HepG2 (cell line): ENCODE data around the gene CYSRT1. TPM values are rescaled to one million over a fixed set of nuclear protein-coding genes. Genes with fewer than 3 reads are reported as not detected.

Experiments used
- AKNA ChIP-seq: sonication (generic); formaldehyde crosslinking; IDR thresholded peaks from 2 replicates; pipeline ENCODE4 v1.4.0; 2020; ENCODE audit warnings: missing genetic modification reagents, borderline replicate concordance
- DBP ChIP-seq: sonication (generic); formaldehyde crosslinking; IDR thresholded peaks from 2 replicates; pipeline ENCODE4 v1.4.0; 2020; ENCODE audit warnings: missing genetic modification reagents; ENCODE audit errors: not compliant biosample characterization
- IKZF1 ChIP-seq: fragments of 450-650 bp; IDR thresholded peaks from 2 replicates; pipeline ENCODE4 v1.7.1; 2016
- KLF11 ChIP-seq: IDR thresholded peaks from 2 replicates; pipeline ENCODE4 v1.6.1; 2016; ENCODE audit warnings: missing compliant biosample characterization
- KMT2B ChIP-seq: IDR thresholded peaks from 2 replicates; pipeline ENCODE4 v1.6.1; 2016; ENCODE audit warnings: missing genetic modification reagents, missing compliant biosample characterization
- MATR3 ChIP-seq: sonication (generic); formaldehyde crosslinking; IDR thresholded peaks from 2 replicates; pipeline ENCODE4 v1.4.0; 2020; ENCODE audit warnings: missing genetic modification reagents
- POGK ChIP-seq: sonication (generic); formaldehyde crosslinking; conservative IDR thresholded peaks from 2 replicates; pipeline ENCODE4 v1.8.0; 2022; ENCODE audit warnings: mild to moderate bottlenecking, moderate library complexity, missing genetic modification reagents
- PTBP1 ChIP-seq: fragments of 200-400 bp; formaldehyde crosslinking; IDR thresholded peaks from 2 replicates; pipeline ENCODE4 v1.6.1; 2018; ENCODE audit warnings: low read length, low read depth; ENCODE audit not compliant: poor library complexity, severe bottlenecking
- YEATS2 ChIP-seq: sonication (generic); formaldehyde crosslinking; IDR thresholded peaks from 2 replicates; pipeline ENCODE4 v1.4.0; 2020; ENCODE audit warnings: missing genetic modification reagents, borderline replicate concordance
- ZBTB40 ChIP-seq, 2 experiments: fragments of 450-650 bp in 1 of 2; sonication (generic) in 1 of 2; formaldehyde crosslinking in 1 of 2; IDR thresholded peaks; 2 replicates each; pipeline versions ENCODE4 v1.6.1 to v1.8.0; 2016 to 2022; ENCODE audit warnings: antibody characterized with exemption in 1 of 2, mild to moderate bottlenecking in 1 of 2, missing genetic modification reagents in 1 of 2
- ZNF883 ChIP-seq: sonication (generic); formaldehyde crosslinking; IDR thresholded peaks from 2 replicates; pipeline ENCODE4 v1.5.1; 2020; ENCODE audit warnings: mild to moderate bottlenecking, missing genetic modification reagents; ENCODE audit errors: not compliant biosample characterization
- polyA plus RNA-seq, 8 experiments: library from polyadenylated mRNA; depleted of rRNA in 3 of 8; stranded (reverse) in 7 of 8; unstranded in 1 of 8; fragments of >200 nt; fragmentation: Illumina TruSeq in 4 of 8; extraction: Trizol in 4 of 8; gene quantifications; 2 replicates each; pipeline versions ENCODE4 v1.2.1 to v1.2.3, GENCODE V29; 2011 to 2016; ENCODE audit warnings: low read depth in 4 of 8, missing spikeins in 1 of 8, mixed read lengths in 1 of 8; ENCODE audit not compliant: insufficient read depth in 1 of 8
- total RNA-seq, 5 experiments: library from RNA; depleted of rRNA; stranded (reverse); fragments of >200 nt; fragmentation: Illumina TruSeq; extraction: Trizol; gene quantifications; 2 replicates each; pipeline ENCODE4 v1.2.3, GENCODE V29; 2016; ENCODE audit warnings: low read depth in 1 of 5

Gene CYSRT1
- total and polyA plus RNA-seq, 2 of the 13 experiments (the other 11 are each of a cell fraction or from before 2014, with no cell fraction given): 1.5 to 2.1 TPM

DNA sequence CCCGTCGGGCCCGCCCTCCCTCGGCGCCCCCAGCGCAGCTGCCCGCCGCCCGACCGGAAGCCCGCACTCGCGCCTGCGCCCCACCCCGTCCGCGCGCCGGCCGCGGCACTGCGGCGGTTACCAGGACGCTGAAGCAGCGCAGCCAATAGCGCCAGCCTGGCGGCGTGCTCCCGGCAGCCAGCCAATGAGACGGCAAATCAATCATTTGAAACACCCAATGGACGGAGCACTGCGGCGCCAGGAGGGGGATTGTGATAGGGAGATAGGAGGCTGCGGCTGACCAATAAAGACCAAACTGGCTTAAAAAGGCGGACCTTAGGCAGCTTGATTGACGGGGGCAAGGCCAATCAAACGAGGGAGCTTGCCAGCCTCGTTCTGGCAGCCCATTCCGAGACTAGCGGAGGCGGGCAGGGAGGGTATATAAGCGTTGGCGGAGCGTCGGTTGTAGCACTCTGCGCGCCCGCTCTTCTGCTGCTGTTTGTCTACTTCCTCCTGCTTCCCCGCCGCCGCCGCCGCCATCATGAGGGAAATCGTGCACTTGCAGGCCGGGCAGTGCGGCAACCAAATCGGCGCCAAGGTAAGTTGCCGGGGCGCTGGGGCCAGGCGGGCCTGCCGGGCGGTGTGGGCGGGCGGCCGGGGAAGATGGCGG is 16.0 kb downstream of the CYSRT1 start, which contains the start of gene TUBB4B (continued):
- peak; percentile 53 for TF ChIP-seq DBP (CRISPR knock-in tag)
- no peak for TF ChIP-seq MATR3 (CRISPR knock-in tag)
- no peak for TF ChIP-seq PTBP1
- no peak for TF ChIP-seq ZNF883 (CRISPR knock-in tag)
- TF ChIP-seq YEATS2 (CRISPR knock-in tag): 0 out of 2 replicates have a peak, but pooled peaks have one; percentile 48
- TF ChIP-seq ZBTB40 (IDR thresholded peaks at IDR 0.05): no peak
- TF ChIP-seq ZBTB40 (CRISPR knock-in tag; IDR thresholded peaks at IDR 0.05): peak; percentile 33; the same call in 1 of the 2 replicates
- TF ChIP-seq KMT2B (CRISPR knock-in tag): peak; percentile 17; the same call in 1 of the 2 replicates
- peak; percentile 3; the same call in 1 of the 2 replicates for TF ChIP-seq POGK (CRISPR knock-in tag)
- 0 out of 2 replicates have a peak, but pooled peaks have one; percentile 66 for TF ChIP-seq AKNA
- no peak; the same call in 1 of the 2 replicates for TF ChIP-seq KLF11 (CRISPR knock-in tag)
- no peak for TF ChIP-seq IKZF1
